Thyroid gland (tissue), 4 donors: ENCODE results near the gene BHMT2.

Experiments used
- POLR2A ChIP-seq, 2 donors: fragments of 450-650 bp; IDR thresholded peaks; one replicate each; pipeline ENCODE4 v1.6.1; 2017; ENCODE audit warnings: antibody characterized with exemption in 2 of 2, mild to moderate bottlenecking in 2 of 2, moderate library complexity in 1 of 2
- TF ChIP-seq, protein P1 (sequence below), 6 experiments: fragments of 200-600 bp in 3 of 6; fragments of 450-650 bp in 3 of 6; sonication (generic) in 3 of 6; IDR thresholded peaks; one replicate each; pipeline ENCODE4 v1.5.1; 2016 to 2019; ENCODE audit warnings: antibody characterized with exemption in 6 of 6, mild to moderate bottlenecking in 2 of 6, inconsistent platforms in 1 of 6, moderate library complexity in 1 of 6

DNA sequence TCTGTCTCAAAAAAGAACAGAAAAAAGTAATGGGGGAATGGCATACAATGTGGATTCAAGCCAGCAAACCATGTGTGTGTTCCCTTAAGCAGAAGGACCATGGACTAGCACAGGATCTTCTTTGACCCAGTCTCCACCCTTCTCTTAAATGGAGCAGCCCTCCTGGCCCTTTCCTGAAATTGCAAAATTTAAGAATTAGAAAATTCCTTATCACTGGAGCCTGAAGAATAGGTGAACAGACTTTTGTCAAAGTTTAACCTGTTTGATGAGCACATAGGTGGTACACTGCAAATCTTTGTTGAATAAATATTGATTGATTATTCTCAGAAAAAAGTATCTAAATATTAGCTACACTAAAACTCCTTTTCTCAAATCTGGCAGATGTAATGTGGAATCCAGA, 12.7 kb upstream of the BHMT2 start:
- TF ChIP-seq, protein P1, sequence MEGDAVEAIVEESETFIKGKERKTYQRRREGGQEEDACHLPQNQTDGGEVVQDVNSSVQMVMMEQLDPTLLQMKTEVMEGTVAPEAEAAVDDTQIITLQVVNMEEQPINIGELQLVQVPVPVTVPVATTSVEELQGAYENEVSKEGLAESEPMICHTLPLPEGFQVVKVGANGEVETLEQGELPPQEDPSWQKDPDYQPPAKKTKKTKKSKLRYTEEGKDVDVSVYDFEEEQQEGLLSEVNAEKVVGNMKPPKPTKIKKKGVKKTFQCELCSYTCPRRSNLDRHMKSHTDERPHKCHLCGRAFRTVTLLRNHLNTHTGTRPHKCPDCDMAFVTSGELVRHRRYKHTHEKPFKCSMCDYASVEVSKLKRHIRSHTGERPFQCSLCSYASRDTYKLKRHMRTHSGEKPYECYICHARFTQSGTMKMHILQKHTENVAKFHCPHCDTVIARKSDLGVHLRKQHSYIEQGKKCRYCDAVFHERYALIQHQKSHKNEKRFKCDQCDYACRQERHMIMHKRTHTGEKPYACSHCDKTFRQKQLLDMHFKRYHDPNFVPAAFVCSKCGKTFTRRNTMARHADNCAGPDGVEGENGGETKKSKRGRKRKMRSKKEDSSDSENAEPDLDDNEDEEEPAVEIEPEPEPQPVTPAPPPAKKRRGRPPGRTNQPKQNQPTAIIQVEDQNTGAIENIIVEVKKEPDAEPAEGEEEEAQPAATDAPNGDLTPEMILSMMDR (IDR thresholded peaks at IDR 0.05): no peak
- no peak for TF ChIP-seq POLR2A (IDR thresholded peaks at IDR 0.05)
